HFFc6 (cell line): Measurements from ENCODE around the gene ZNF165. TPM values are rescaled to one million over a fixed set of nuclear protein-coding genes. Genes with fewer than 3 reads are reported as not detected.

Source experiments
- DNase-seq: peaks from one replicate; pipeline ENCODE4 v3.0.0-alpha.2; 2018
- H3K27ac Mint-ChIP-seq: 2 replicates; pipeline ENCODE4 v1.8.0; 2020; ENCODE audit warnings: mild to moderate bottlenecking, mixed read lengths
- H3K27me3 Mint-ChIP-seq: 2 replicates; pipeline ENCODE4 v1.8.0; 2021; ENCODE audit warnings: mild to moderate bottlenecking, moderate library complexity, mixed read lengths; ENCODE audit not compliant: insufficient read depth
- H3K36me3 Mint-ChIP-seq: 2 replicates; pipeline ENCODE4 v1.8.0; 2021; ENCODE audit warnings: low read depth, mixed read lengths
- H3K4me1 Mint-ChIP-seq: 2 replicates; pipeline ENCODE4 v1.8.0; 2020; ENCODE audit warnings: low read depth, mixed read lengths
- H3K4me3 Mint-ChIP-seq: 2 replicates; pipeline ENCODE4 v1.8.0; 2020; ENCODE audit warnings: mild to moderate bottlenecking, moderate library complexity, mixed read lengths
- H3K9me3 Mint-ChIP-seq: 2 replicates; pipeline ENCODE4 v1.8.0; 2020; ENCODE audit warnings: mild to moderate bottlenecking, mixed read lengths
- total RNA-seq, 6 experiments: library from RNA; stranded (reverse); fragmentation: NEBNext Ultra II Directional; extraction: Animal tissue kit (Norgen Biotek cat#: 25700); gene quantifications; 2 replicates in 1 of 6; 3 replicates in 5 of 6; pipeline ENCODE4 v1.2.3, GENCODE V29; 2021
- TF ChIP-seq, protein P1 (sequence below): fragments of 200-600 bp; sonication (generic); IDR thresholded peaks from 2 replicates; pipeline ENCODE4 v1.5.0; 2021; ENCODE audit warnings: antibody characterized with exemption, mild to moderate bottlenecking

The ZNF165 gene
- total RNA-seq, 6 experiments from 2014 or later, result 0.10 to 0.34 (median 0.20) TPM

DNA sequence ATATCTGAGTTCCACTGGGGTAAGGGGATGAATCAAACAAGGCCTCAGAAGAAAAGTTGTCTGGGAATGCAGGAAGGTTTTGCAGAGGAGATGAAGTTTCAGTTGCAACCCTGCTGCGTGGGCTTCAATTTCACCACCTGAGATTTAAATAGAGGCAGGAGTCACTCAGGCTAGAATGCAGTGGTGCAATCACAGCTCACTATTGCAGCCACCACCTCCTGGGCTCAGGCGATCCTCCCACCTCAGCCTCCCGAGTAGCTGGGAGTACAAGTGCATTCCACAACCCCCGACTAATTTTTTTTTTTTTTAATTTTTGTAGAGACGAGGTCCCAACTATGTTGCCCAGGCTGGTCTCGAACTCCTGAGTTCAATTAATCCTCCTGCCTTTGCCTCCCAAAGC is 1.5 kb upstream of the ZNF165 start:
- Mint-ChIP-seq H3K27ac (no peak overlapping the region), H3K4me3 (0 out of 2 replicates have a peak overlapping the region, but pooled peaks have one; percentile 11), H3K9me3 (no peaks in the 10 kb centered on the region), H3K27me3 (peaks cover under 1% of the 10 kb centered on the region; the same call in 1 of the 2 replicates), H3K4me1 (peaks cover 20% of the 10 kb centered on the region), H3K36me3 (0 out of 2 replicates have a peak, but pooled peaks cover 4% of the 10 kb centered on the region)
- TF ChIP-seq, protein P1, sequence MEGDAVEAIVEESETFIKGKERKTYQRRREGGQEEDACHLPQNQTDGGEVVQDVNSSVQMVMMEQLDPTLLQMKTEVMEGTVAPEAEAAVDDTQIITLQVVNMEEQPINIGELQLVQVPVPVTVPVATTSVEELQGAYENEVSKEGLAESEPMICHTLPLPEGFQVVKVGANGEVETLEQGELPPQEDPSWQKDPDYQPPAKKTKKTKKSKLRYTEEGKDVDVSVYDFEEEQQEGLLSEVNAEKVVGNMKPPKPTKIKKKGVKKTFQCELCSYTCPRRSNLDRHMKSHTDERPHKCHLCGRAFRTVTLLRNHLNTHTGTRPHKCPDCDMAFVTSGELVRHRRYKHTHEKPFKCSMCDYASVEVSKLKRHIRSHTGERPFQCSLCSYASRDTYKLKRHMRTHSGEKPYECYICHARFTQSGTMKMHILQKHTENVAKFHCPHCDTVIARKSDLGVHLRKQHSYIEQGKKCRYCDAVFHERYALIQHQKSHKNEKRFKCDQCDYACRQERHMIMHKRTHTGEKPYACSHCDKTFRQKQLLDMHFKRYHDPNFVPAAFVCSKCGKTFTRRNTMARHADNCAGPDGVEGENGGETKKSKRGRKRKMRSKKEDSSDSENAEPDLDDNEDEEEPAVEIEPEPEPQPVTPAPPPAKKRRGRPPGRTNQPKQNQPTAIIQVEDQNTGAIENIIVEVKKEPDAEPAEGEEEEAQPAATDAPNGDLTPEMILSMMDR, result no peak
- DNase-seq, result no peak

DNA sequence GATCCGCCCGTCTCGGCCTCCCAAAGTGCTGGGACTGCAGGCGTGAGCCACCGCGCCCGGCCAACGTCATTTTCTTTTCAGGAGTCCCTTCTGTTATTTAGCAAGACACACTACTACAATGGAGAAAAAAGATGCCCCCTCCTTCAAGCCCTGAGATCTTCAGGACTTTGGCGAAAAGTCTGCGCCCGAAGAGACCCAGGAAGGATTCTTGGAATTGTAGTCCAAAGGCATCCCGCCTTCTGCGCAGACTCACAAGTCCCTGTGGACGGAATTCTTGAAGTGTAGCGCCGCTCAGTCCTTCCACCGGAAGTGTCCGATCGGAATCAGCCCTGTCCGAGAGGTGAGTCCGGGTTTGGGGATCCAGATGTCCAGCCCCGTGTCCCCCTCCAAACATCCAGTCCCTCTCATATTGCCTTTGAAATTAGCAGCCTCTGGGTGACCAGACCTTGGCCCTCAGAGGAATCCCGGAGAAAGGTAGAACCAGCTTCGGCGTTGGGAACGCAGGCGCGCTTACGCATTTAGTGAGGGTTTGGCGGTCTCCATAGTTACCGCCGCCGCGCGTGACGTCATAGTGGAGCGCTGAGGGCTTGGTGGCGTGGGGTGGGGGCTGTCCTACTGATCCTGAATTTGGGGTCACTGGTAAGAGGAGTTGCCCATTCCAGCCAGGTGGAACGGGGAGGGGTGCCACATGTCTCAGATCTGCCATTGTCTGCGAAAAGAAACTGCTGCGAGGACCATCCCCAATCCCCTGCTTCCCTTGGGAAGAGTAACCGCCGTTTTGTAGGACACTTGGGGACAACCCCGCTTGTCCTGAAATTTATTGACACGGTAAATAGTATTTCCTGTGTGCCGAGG is 490 bp downstream of the ZNF165 start:
- peak; percentile 93 for DNase-seq
- peak overlapping the region; percentile 100 for H3K27ac Mint-ChIP-seq
- H3K4me1 Mint-ChIP-seq, result peaks cover 20% of the 10 kb centered on the region
- peak overlapping the region; percentile 100 for H3K4me3 Mint-ChIP-seq
- H3K9me3 Mint-ChIP-seq, result no peaks in the 10 kb centered on the region
- TF ChIP-seq, protein P1, result no peak
- 0 out of 2 replicates have a peak, but pooled peaks cover 4% of the 10 kb centered on the region for H3K36me3 Mint-ChIP-seq
- H3K27me3 Mint-ChIP-seq, result peaks cover 1% of the 10 kb centered on the region; the same call in 1 of the 2 replicates

DNA sequence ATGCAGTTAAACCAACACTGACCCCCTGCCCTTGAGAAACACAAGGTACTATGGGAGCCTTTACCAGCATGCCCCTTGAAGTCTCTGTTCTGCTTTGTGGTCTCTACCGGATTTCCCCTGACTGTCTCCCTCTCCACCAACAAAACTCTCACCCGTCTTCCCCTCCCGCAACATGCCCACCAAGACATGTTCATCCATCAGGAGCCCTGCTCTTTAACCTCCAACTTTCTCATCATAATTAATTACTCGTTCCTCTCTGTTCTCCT is 1.1 kb downstream of the ZNF165 start:
- H3K27me3 Mint-ChIP-seq, result peaks cover 1% of the 10 kb centered on the region; the same call in 1 of the 2 replicates
- H3K9me3 Mint-ChIP-seq, result no peaks in the 10 kb centered on the region
- peak overlapping the region; percentile 100 for H3K27ac Mint-ChIP-seq
- H3K4me1 Mint-ChIP-seq, result peaks cover 20% of the 10 kb centered on the region
- H3K36me3 Mint-ChIP-seq, result 0 out of 2 replicates have a peak, but pooled peaks cover 4% of the 10 kb centered on the region
- H3K4me3 Mint-ChIP-seq, result peak overlapping the region; percentile 100
- DNase-seq, result no peak
- TF ChIP-seq, protein P1, result no peak

DNA sequence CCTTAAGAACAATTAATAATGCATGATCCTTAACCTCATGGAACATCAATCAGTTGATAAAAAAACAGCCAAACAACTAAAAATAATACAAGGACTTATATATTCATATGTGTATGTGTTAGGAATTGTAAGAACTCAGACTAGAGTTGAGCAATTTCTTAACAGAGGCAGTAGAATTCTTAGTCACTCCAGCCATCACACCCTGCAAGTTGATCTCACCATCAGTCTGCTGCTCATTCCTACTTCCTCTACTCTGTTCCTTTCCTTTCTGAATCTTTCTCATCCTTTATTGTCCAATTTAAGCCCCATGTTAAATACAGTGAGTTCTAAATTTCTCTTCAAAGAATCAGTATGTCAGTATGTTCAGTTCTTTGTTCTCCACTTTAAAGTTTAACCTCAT is 2.6 kb downstream of the ZNF165 start:
- no peak overlapping the region for H3K27ac Mint-ChIP-seq
- H3K4me3 Mint-ChIP-seq, result no peak overlapping the region
- peaks cover 5% of the 10 kb centered on the region; the same call in 1 of the 2 replicates for H3K9me3 Mint-ChIP-seq
- TF ChIP-seq, protein P1, result no peak
- H3K27me3 Mint-ChIP-seq, result peaks cover 1% of the 10 kb centered on the region; the same call in 1 of the 2 replicates
- DNase-seq, result no peak
- H3K36me3 Mint-ChIP-seq, result peaks cover 4% of the 10 kb centered on the region; the same call in 1 of the 2 replicates
- H3K4me1 Mint-ChIP-seq, result peaks cover 20% of the 10 kb centered on the region

DNA sequence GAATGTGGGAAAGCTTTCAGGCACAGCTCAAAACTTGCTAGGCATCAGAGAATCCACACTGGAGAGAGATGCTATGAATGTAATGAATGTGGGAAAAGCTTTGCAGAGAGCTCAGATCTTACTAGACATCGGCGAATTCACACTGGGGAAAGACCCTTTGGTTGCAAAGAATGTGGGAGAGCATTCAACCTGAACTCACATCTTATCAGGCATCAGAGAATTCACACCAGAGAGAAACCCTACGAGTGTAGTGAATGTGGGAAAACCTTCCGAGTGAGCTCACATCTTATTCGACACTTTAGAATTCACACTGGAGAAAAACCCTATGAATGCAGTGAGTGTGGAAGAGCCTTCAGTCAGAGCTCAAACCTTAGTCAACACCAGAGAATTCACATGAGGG is 8.7 kb downstream of the ZNF165 start:
- H3K4me3 Mint-ChIP-seq, result no peak overlapping the region
- TF ChIP-seq, protein P1, result no peak
- H3K9me3 Mint-ChIP-seq, result peaks cover 33% of the 10 kb centered on the region
- peaks cover 26% of the 10 kb centered on the region for H3K36me3 Mint-ChIP-seq
- no peak for DNase-seq
- H3K4me1 Mint-ChIP-seq, result no peaks in the 10 kb centered on the region
- no peak overlapping the region for H3K27ac Mint-ChIP-seq
- peaks cover 5% of the 10 kb centered on the region for H3K27me3 Mint-ChIP-seq
